ENCODE data around the gene CHTF8.
A peak's percentile ranks its signal among the peaks of the same experiment; 100 is the strongest.
"Not testable (repeated sequence)": the region's sequence is repeated elsewhere in the genome, so short reads cannot be mapped to it uniquely, and the experiment has no call there.

The CHTF8 gene, protein sequence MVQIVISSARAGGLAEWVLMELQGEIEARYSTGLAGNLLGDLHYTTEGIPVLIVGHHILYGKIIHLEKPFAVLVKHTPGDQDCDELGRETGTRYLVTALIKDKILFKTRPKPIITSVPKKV

DNA sequence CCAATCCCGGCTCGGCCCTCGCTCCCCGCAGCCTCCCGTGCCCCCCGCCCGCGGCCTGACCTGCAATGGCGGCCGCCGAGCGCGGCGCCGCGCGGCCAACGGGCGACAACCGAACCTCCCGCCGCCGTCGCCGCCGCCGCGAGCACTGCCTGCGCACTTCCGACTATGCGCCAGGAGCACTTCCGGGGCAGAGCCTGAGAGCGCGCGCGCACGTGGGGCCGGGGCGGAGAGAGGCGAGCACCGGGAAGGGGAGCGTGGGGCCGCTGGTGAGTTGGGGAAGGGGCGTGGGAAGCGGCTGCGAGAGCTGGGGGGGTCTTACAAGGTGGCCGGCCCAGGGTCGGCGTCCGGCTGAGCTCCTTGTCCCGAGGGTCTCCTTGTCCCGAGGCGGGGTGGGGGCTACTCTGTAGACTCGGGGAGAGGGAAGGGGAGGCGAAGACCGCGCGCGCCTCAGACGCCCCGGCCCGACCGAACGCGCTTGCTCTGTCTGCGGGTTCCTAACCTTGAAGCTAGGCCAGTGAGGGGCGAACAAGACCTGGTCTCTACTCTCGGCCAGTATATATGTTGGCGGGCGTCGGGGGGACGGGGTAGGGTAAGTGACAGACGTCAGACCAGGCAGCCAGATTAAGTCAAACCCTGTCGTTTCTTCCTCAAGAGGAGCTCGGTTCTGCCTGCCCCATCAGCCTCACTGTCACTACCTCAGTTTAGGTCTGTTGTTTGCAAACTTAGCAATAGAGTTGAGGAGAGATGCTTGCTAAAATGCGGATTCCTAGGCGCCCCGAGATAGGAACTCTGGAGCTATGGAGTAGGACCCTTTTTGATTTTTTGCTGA, at the start of gene CHTF8, which contains the start of gene UTP4:
Gene CHTF8 (minus strand): TSS at position 165 of the 829 bp plus-strand sequence. CDS start 11,130 bp downstream, outside the sequence.
Gene UTP4 (plus strand): TSS at position 226 of the 829 bp plus-strand sequence. CDS start 811 bp downstream, outside the sequence.
- peak; percentile 77 to 84 for DNase-seq

DNA sequence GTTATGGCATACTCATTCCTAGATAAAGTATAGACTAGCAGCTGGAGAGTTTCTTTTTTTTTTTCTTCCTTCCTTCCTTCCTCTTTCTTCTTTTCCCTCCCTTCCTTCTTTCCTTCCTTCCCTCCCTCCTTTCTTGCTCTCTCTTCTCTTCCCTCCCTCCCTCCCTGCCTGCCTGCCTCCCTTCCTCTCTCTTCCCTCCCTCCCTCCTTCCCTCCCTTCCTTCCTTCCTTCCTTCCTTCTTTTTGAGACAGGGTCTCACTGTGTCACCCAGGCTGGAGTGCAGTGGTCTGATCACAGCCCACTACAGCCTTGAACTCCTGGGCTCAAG, 47.6 kb upstream of the CHTF8 start:
- no peak for DNase-seq

DNA sequence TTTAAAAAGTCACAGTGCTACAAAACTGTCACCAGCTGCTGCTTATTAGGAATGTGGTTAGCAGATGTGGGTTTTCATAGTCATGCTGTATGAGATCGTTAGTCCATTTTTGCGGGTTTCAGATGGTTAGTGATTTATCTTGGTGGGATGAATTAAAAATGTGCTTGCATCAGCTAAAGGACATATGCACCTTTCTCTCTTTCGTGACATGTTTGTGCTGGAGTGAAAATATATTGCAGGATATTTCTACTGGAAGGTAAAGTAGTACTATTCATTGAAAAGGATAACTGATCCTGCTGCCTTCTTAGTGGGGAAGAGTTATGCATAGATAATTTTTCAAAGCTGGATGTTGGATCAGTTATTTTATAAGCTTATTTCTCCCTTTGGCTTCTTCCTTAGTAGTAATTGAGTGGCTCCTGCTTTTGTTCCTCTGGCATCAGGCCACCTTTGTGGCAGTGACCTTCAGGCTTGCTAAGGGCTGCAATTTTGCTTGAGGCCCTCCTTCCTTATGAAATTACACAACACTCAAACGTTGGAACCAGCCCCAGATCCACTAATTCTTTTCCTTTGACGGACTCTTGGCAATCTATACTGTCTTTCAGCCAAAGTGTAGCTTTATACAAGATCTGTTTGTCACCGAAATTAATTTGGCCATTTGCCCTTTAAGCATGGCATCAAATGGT, 47.1 kb upstream of the CHTF8 start:
- no peak for DNase-seq

- DNase-seq, result no peak
Measured at GRCh38 chr16:69176033-69176800, 43.8 kb upstream of the CHTF8 start.

GRCh38 chr16:69171325-69172084, 39.1 kb upstream of the CHTF8 start:
- peak; percentile 63 to 79 for DNase-seq

DNA sequence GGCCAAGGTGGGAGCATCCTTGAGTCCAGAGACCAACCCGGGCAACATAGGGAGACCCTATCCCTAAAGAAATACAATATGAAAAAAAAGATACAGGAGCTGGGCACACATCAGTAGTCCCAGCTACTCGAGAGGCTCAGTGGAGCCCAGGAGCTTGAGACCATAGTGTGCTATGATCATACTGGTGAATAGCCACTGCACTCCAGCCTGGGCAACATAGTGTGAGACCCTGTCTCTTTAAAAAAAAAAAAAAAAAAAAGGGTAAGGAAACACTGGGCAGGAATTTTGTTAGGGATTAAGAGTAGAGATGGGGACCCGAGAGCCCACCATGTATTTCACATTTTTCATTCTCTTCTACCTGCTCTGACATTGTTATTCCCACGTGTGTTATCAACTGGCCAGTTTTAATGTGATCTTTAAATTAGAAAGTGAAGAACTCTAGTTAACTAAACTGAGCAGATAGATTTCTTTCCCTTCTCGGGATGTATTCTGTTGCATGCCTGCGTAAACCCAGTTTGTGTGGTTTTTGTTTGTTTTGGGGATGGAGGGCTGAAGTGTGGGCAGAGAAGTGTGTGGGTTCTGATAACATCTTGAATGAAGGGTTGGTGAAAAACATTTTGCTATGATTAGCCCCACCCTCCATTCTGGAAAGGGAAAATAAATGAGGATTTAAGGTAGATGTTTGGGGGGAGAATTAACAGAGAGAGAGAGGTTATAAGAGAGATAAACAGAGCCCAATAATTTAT, 37.4 kb upstream of the CHTF8 start:
- DNase-seq, result no peak

- no peak for DNase-seq
Measured at GRCh38 chr16:69169051-69169450, 36.7 kb upstream of the CHTF8 start.

DNA sequence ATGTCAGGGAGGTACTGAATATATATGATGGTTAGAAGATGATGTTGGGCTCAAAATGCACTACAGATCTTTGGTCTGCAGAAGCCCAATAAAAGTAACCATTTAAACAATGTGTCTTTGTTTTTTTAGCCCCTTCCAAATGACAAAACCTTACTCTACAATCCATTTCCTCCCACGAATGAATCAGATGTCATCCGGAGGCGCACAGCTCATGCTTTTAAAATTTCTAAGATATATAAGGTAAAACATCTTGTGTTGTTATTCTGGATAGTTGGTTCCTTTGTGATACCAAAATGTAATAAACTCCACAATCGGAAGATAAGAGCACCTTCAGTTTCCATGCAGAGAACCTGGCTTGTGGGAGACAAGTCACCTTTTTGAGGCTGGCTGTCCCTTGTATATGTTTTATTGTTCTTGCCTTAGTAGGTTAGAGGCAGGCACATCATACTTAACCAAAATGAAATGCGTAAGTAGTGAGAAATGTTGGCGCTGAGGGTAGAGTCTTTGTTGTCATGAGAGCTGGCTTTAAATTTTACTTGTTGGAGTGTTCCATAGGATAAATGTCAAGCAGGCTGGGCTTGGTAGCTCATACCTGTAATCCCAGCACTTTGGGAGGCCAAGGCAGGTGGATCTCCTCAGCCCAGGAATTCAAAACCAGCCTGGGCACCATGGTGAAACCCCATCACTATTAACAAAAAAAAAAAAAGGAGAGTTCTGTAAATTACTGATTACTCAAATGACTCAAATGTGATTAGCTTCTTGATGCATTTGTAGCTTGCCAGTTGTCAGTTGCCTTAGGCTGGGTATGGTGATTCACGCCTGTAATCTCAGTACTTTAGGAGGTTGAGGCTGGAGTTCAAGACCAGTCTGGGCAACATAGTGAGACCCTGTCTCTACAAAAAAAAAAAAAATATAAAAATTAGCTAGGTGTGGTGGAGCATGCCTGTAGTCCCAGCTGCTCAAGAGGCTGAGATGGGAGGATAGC, 34.9 kb upstream of the CHTF8 start:
- no peak for DNase-seq

- peak; percentile 43 to 69 for DNase-seq
Measured at GRCh38 chr16:69166221-69166833, 33.9 kb upstream of the CHTF8 start.

GRCh38 chr16:69165584-69165983, 33.2 kb upstream of the CHTF8 start:
- no peak for DNase-seq

DNA sequence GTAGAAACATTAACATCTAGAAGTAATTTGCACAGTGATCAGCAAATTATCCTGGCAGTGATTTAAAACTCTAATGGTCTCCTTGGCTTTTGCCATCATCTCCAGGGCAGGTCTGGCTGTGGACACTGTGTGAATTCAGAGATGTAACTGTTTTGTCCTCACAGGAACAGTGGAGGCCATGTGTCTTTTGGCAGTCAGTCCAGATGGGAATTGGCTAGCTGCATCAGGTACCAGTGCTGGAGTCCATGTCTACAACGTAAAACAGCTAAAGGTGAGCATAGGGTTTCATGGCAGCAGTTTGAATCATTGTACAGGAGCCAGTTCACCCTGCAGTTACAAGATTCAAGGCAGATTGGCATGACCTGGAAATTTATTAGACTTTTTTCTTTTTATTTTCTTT, 27.8 kb upstream of the CHTF8 start:
- no peak for DNase-seq

DNA sequence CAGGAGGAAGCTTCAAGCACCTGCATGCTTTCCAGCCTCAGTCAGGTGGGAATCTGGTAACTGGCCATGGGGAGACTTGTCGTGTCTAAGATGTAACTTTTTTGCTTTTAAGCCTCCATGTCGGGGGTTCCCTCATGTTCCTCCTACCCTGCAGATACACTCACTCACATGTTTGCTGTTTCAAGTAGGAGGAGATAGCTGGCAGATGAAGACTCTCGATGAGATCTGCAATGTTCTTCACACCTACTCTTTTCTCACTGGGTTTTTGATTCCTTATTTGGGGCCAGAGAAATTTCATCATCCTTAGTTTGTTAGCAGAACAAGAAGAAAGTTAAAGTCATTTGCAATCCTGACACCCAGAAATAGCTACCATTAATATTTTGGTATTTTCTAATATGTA, 24.8 kb upstream of the CHTF8 start:
- peak; percentile 27 to 85 for DNase-seq

GRCh38 chr16:69150146-69150865, 17.9 kb upstream of the CHTF8 start:
- peak; percentile 44 to 94 for DNase-seq

DNA sequence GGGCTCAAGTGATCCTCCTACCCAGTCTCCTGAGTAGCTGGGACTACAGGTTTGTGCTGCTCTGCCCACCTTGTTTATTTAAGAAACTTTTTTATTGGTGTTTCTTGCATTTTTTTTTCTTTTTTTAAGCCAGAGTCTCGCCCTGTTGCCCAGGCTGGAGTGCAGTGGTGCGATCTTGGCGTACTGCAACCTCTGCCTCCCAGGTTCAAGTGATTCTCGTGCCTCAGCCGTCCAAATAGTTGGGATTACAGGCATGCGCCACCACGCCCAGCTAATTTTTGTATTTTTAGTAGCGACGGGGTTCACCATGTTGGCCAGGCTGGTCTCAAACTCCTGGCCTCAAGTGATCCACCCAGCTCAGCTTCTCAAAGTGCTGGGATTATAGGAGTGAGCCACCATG, 17.2 kb upstream of the CHTF8 start:
- not testable (repeated sequence) for DNase-seq

- no peak for DNase-seq
Measured at GRCh38 chr16:69145658-69146057, 13.3 kb upstream of the CHTF8 start.

GRCh38 chr16:69143116-69143515, 10.7 kb upstream of the CHTF8 start:
- no peak for DNase-seq

- no peak for DNase-seq
Measured at GRCh38 chr16:69141936-69142335, 9.5 kb upstream of the CHTF8 start.

DNA sequence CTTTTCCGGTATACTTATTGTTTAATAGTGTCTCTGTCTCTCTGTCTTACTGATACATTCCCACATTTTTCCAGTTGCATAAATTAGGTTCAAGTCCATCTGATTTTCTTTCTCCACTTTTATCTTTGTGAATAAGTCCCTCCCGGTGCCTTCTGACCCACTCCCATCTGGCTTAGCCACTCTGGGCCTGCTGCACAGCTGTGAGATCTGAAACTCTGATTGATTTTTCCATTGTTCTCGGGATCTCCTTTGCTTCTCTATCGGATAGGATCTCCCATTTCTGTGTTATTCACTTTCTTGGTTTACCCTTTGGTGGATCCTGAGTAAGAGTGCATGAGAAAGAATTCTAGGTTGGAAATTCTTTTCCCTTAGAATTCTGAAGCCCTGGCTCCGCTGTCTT, 8.6 kb upstream of the CHTF8 start:
- no peak for DNase-seq

- not testable (repeated sequence) for DNase-seq
Measured at GRCh38 chr16:69139464-69139863, 7.1 kb upstream of the CHTF8 start.

All from inflammatory macrophage treated with lipopolysaccharide for 1 hour (primary cell).